Activated CD4-positive, alpha-beta T cell treated with anti-CD3 and anti-CD28 coated beads, Interleukin-2, Interleukin-4, amounts not matched to agents 100 ng/mL and 50 ng/mL, durations not matched to agents 16 hours and 8 hours (primary cell): ENCODE measurements around the gene PWWP2B.
"Not testable (repeated sequence)": the region's sequence is repeated elsewhere in the genome, so short reads cannot be mapped to it uniquely, and the experiment has no call there.

ENCODE experiments used
- DNase-seq: peaks from one replicate; pipeline ENCODE4 v3.0.0-alpha.2; 2020; ENCODE audit warnings: low spot score

Gene PWWP2B

DNA sequence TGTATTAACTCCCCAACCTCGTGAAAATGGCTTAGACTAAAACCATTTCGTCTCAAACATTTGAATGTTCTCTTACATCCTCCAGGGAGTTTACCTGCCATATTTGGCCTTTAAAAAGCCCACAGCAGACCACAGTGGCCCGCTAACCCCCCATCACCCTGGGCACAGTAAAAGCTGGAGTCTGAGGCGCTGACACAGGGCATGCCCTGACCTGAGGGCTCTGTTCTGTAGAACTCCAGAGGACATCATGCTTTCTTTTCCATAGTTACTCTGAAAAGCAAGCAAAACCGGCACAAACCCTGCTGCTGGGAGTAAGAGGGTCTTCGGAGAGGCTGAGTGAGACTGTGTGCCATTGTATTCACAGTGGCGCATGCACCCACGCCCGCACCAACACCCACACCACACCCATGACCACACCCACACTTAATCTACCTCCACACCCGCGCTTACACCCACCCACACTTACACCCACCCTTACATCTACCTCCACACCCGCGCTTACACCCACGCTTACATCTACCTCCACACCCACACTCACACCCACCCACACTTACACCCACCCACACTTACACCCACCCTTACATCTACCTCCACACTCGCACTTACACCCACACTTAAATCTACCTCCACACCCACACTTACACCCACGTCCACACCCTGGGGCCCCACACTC lies 32.9 kb upstream of the PWWP2B start:
- DNase-seq: no peak

DNA sequence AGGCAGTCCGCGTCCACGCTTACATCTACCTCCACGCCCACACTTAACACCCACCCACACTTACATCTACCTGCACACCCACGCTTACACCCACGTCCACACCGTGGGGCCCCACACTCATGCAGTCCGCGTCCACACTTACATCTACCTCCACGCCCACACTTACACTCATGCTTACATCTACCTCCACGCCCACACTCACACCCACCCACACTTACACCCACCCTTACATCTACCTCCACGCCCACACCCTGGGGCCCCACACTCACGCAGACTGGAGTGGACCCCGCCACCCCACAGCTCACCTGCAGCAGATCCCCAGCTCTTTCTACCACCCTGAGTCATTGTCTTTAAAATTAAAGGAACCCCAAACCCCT lies 32.4 kb upstream of the PWWP2B start:
- no peak for DNase-seq

DNA sequence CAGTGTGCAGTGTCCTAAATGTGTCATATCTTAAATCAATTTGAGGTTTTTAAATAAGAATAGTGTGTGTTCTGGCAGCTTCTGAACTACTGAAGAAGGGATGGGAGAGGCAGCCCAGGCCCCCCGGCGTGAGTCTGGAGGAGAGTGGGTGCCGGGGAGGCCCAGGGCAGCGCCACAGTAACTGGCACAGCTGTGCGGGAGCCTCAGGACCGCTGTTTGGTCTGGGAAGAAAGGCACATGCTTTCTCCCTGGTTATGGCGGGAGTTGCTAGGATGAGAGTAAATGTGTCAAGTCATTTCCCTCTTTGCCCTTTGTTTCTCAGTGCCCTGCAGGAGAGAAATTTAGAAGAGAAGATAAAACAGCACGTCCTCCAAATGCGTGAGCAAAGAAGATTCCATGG lies 31.9 kb upstream of the PWWP2B start:
- DNase-seq: no peak

DNA sequence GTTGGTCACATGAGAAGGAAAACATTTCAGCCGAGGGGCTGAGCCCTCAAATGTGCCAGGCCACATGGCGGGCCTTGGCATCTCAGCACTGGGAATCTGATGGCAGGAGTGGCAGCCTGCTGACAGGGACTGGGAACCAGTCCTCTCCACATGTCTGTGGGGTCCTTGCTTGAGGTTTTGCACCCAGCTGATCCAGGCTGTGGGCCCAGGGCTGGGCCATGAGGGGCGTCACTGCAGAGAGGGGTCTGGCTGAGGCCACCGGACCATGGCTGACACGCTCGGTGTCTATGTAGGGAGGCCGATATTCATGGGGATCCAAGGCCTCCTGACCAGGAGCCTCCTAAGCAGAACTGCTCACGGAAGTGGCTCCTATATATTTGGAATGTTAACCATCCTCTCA lies 31.0 kb upstream of the PWWP2B start:
- no peak for DNase-seq

DNA sequence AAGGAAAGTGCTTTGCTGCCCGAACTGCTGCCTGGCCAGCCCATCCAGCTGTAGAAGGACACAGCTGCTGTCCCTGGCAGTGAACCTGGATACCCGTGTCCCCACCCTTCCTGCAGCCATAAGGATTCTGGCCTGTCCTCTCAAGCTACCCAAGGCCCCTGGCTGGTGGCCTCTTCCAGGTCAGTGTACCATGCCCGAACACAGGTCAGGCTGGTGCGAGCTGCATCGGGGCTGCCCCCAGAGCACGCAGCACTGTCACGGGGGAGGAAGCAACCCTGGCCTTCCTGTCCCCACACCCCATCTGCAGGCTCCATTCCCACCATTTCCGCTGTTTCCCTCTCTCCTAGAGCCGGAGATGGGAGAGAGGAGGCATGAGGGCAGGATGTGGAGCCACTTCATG lies 30.5 kb upstream of the PWWP2B start:
- no peak for DNase-seq

DNA sequence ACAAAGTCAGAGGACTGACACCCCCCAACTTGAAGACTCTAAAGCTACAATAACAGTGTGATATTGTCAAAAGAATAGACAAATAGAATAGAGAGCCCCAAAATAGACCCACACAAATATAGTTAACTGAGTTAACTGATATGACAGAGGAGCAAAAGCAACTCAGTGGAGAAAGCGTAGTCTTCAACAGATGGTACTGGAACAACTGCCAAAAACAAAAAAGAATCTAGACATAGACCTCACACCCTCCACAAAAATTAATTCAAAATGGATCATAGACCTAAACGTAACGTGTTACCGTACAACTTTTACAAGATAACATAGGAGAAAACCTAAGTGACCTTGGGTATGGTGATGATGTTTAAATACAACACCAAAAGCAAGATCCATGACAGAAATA lies 28.6 kb upstream of the PWWP2B start:
- no peak for DNase-seq

DNA sequence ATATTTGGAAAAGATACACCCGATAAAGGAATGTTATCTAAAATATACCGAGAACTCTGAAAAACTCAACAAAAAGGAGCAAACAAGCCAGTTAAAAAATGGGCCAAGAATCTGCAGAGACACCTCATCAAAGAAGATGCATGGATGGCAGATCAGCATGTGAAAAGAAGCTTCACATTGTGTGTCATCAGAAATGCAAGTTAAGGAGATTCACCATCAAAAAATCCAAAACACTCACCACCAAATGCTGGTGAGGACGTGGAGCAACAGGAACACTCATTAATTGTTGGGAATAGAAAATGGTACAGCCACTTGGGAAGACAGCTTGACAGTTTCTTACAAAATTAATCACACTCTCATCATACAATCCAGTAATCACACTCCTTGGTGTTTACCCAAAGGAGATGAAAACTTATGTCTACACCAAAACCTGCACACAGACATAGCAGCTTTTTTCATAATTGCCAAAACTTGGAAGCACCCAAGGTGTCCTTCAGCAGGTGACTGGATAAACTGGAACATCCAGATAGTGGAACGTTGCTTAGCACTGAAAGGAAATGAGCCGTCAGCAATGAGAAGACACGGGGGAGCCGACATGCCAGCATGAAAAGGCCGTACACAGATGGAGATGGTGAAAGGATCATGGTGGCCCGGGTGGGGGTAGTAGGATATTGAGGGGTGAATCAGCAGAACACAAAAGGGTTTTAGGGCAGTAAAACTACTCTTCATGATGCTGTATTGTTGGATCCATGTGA lies 27.9 kb upstream of the PWWP2B start:
- no peak for DNase-seq

DNA sequence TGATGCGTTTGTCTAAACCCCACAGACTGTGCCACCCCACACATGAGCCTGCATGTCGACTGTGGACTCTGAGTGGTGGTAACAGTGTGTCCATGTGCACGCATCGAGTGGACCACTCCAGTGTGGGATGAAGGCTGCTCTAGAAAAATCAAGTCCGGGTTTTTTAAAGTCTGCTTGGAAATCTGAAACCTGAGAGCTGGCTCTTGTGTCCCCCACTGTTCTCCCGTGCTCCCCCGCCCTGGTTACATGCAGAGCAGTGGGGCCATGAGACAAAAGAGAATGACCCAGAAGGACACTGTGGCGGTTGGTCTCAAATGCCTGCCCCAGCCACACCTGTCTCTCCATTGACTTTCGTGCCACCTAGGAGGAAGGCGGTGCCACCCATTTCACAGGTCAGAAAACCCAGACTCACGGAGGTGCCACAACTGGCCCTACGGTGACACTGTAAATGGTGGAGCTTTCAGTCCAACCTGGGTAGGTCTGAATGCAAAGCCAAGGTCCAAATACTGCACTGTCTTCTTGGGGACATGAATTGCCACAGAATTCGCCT lies 27.3 kb upstream of the PWWP2B start:
- no peak for DNase-seq

DNA sequence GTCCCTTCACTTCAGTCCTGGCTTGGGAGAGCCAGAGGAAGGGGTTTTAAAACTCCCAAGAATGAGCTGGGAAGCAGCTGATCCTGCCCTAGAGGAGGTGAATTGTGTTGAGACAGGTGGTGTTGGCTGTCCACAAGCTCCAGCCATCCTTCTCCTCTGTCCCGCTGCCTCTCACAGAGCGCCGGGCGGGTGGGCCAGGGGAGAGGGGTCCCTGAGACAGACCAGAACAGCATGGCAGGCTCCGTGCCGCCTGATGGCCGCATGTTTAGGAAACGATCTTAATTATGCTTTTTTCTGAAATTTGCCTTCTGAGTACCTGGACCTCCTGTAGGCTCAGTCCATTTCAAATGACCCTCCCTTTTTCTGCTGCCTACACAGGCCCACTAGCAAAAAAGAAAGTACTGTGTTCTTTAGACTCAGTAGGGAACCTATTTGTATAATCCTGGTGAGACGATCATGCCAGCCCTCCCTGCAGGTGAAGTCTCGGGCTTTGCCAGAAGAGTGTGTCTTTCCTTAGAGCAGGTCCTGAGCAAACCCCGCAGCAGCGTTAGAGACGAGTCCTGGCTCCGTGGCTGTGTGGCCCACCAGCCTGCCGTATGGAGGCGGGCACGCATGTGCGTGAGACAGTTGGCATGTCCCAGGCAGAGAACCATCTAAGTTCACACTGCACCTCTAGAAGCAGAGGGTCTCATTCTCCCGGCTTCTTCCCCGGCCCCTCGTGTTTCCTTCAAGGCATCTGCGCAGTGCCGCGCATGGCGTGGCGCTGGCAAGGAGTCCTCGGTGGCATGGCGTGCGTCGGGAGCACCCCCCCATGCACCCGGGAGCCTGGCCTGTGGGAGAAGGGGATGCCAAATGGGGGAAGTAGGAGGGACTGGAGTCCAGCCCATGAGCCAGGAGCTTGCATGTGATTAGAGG lies 26.3 kb upstream of the PWWP2B start:
- DNase-seq: no peak

DNA sequence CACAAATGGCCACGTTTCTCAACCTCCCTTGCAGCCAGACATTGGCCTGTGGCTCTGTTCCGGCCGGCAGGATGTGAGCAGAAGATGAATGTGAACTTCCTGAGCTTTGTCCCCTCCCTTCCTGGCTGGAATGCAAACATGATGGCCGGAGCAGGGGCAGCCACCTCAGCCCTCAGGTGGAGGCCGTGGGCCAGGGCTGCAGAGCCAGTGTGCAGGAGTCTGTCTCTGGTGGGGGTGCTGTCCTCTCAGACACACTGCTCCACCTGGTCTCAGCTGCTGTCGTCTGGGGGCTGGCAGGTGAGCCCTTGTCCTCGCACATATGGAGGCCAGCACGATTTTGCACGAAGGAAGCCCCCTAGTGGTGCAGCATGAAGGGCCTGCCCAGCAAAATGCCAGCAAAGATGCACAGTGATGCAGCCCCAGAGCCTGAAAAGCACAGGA lies 25.3 kb upstream of the PWWP2B start:
- peak; percentile 27 for DNase-seq

DNA sequence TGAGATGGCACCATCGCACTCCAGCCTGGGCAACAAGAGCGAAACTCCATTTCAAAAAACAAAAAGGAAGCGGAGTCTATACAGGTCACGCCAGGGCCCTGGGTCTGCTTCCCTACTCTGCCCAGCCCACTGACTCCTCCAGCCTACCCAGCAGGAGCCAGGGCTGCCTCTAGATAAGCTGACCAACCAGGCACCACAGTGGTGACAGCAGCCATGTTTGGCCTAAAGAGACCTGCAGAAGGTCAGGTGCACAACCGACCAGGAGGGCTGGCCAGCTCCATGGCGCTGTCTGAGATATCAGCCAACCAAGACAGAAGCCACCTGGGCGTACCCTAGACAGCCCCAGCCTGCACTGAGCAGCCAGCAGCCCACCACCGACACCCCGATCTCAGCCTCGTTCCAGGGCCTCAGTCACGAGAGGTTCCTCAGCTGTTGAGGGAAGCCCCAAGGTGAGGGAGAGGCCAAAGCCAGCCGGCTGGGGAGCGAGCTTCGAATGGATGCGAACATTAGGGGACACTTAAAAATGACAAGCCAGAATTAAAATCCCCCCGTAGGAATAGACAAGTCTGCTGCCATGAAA lies 24.4 kb upstream of the PWWP2B start:
- DNase-seq: no peak

DNA sequence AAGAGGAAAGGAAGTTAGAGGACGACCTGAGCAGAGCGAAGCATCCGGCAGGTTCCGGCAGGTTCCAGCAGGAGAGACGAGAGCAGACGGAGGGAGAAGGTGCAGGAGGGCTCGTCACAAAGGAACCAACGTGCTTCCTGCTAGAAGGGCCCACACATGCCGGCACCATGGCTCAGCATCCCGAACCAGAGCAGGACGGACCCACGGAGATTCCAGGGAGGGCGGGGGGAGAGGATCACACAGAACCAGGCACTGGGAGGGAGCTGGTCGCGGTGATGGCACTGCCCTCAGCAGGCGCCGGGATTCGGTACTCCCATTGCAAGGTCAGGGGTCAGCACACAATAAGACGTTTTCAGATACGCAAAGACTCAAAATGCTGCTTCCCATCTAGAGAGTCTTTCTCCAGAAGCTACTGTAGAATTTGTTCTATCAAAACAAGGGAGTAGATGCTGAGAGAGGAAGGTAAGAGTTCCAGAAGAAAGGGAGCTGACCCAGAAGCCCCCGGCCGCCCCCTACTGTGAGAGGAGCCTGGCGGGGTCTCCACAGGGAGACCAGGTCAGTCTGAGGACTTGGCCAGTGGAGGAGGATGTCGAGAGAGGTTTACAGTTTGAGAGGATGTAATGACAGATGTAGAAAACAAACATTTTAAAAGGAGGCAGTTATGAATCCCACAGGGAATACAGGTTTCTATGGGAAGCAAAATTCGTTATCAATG lies 23.6 kb upstream of the PWWP2B start:
- no peak for DNase-seq

DNA sequence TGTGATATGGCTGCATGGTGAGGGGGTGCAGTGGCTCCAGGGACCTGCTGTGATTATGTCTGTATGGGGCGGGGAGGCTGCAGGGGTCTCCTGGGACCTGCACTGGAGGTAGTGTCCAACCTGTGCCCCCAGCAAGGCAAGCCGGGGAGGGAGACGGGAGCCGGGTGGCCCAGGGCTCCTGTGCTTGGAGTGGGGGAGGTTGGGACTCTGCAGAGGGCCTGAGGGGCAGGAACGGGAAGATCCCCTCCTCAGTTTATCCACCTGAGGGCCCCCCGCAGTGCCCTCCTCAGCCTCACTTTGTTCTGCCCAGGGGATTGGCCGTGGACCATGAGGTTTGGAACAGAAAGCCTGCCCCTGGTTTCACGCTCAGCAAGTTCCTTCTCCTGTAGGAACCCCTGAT lies 22.8 kb upstream of the PWWP2B start:
- DNase-seq: no peak

DNA sequence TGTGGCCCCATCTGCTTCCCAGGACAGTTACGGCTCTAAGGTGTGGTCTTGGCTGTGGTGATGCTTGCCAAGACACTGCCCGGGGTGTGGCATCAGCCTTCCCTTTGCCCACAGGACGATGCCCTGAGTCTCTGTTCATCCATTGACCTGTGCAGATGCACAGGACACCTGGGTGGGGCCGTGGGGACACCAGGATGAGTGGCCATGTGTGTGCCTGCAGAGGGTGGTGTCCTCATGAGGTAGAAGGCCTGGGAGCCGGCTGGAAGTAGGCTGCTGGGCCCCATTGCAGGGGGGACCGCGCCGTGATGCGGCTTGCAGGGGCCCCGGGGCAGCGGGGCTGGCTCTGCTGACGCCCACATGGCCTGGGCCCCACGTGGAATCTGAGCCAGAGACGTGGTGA lies 22.4 kb upstream of the PWWP2B start:
- DNase-seq: no peak

DNA sequence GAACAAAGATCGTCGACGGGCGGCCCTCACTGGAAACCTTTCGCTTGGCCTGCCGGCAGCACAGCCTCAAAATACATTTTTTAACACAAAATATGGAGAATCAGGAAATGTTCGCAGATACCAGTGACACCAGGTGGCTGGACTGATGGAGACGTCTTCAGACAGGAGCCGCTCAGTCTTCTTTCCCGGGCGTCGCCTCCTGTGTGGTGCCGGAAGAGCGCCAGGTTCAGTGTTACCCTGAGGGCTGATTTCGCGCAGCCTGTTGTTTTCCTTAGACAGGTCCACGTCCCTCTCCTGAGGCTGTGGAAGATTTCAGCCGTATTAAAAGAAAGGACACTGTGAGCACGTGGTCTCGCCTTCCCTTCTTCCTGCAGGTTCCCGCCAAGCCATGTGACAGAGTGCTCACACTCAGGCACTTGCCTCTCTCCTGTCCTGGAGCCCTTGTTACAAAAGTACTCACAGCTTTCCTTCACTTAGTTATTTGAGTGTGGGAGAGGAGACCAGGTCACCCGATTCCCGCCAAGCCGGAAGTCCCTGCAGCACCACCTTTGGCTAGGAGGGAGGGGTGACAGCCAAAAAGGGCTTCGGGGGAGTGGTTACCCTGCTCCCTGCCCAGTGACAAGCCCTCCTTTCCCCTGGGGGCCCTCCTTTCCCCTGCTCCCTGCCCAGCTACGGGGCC lies 21.7 kb upstream of the PWWP2B start:
- DNase-seq: no peak

DNA sequence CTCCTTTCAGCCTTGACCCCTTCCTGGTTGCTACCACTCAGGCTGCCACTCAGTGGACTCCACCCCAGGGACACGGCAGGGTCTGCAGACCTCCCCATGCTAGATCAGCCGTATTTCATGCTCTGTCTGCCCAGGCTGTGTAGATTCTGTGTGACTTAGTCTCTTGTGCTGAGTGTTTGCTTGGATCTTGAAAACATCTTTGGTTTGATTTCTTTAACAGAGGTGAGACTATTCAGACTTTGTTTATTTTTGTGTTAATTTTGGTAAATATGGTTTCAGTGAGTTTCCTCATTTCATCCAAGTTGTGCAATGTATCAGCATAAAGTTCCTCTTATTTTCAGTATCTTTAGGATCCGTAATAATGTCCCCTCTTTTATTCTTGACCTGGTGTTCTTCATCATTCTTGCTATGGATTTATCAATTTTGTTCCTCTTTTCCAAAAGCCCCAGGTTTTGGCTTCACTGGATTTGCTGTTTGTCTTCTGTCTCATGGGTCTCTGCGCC lies 21.2 kb upstream of the PWWP2B start:
- no peak for DNase-seq

DNA sequence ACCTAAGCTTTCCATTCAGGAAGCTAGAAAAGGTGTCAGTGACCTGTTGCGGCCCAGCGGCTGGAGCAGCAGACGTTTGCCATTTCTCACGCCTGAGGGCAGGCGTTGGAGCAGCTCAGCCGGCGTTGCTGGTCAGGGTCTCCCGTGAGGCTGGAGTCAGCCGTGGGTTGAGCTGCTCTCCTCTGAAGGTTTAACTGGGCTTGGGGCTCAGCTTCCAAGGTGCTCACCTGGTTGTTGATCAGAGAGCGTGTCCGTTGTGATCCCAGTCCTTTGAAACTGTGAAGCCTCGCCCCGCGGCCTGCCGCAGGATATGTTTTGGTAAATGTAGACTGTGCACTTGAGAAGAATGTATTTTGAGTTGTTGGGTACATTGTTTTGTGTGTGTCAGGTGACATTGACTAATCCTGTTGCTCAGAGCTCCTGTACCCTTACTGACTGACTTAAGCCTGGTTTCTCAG lies 20.6 kb upstream of the PWWP2B start:
- no peak for DNase-seq

DNA sequence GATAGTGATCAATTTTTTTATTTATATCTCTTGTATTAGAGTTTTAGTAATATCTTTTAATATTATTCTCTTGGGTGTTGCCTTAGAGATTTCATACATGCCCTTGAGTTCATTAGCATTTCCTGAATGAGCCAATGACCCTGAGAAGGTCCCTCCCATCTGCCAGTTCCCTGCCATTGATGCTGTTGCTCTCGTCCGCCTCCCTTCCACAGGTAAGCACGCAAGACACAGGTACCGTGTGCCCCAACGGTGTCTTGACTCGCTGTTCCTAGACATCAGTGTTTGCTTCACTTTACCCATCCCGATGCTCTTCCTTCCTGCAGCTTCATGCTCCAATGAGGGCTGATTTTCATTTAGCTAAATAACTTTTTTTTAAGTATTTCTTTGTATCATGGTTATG lies 19.7 kb upstream of the PWWP2B start:
- DNase-seq: no peak

DNA sequence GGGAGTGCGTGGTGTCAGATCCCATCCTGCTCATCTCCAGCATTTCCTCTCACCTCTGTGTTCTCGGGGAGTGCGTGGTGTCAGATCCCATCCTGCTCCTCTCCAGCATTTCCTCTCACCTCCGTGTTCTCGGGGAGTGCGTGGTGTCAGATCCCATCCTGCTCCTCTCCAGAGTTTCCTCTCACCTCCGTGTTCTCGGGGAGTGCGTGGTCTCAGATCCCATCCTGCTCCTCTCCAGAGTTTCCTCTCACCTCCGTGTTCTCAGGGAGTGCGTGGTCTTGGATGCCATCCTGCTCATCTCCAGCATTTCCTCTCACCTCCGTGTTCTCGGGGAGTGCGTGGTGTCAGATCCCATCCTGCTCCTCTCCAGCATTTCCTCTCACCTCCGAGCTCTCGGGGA lies 18.0 kb upstream of the PWWP2B start:
- DNase-seq: not testable (repeated sequence)

DNA sequence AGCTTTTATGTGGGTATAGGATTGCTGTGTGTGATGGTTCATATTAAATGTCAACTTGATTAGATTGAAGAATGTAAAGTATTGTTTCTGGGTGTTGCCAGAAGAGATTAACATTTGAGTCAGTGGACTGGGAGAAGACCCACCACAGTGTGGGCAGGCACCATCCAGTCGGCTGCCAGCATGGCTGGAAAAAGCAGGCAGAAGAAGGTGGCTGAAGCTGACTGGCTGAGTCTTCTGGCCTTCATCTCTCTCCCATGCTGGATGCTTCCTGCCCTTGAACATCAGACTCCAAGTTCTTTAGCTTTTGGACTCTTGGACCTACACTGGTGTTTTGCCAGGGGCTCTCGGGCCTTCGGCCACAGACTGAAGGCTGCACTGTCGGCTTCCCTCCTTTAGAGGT lies 16.0 kb upstream of the PWWP2B start:
- not testable (repeated sequence) for DNase-seq

DNA sequence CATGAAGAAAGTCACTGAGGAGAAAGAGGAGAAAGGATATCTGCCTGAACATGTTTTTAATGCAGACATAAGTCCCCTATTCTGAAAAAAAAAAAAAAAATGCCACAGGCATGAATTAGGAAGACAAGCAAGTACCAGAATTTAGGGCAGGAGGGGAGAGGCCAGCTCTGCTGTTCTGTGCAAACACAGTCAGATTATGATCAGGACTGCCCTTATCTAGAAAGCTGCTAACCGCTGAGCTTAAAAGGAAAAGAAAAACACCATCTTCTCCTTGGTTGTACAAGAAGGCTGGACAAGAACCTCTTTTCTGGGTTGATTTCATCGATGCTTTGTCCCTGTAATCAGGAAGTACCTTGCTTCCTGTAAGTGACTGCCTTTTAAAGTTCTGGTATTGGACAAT lies 15.3 kb upstream of the PWWP2B start:
- DNase-seq: no peak
